ENCODE measurements around the gene E4F1.

E4F1 gene

GRCh38 chr16:2223221-2223941 is at the start of gene E4F1:
E4F1 (plus strand) TSS chr16:2223591; CDS start chr16:2223614, 23 bp downstream.
- DNase-seq = peak; percentile 99

GRCh38 chr16:2173916-2174315 is 49.5 kb upstream of the E4F1 start:
- no peak for DNase-seq

GRCh38 chr16:2174396-2175131 is 48.8 kb upstream of the E4F1 start:
- DNase-seq = no peak

- DNase-seq = no peak
Measured at GRCh38 chr16:2175454-2175853, 47.9 kb upstream of the E4F1 start.

- no peak for DNase-seq
Measured at GRCh38 chr16:2176047-2176446, 47.3 kb upstream of the E4F1 start.

- DNase-seq = no peak
Measured at GRCh38 chr16:2177101-2177500, 46.3 kb upstream of the E4F1 start.

GRCh38 chr16:2177561-2177960 is 45.8 kb upstream of the E4F1 start:
- no peak for DNase-seq

- no peak for DNase-seq
Measured at GRCh38 chr16:2178321-2179106, 44.9 kb upstream of the E4F1 start.

GRCh38 chr16:2179107-2179501 is 44.3 kb upstream of the E4F1 start:
- DNase-seq = no peak

GRCh38 chr16:2179576-2179975 is 43.8 kb upstream of the E4F1 start:
- DNase-seq = no peak

- no peak for DNase-seq
Measured at GRCh38 chr16:2180461-2180860, 42.9 kb upstream of the E4F1 start.

- no peak for DNase-seq
Measured at GRCh38 chr16:2180962-2181923, 42.1 kb upstream of the E4F1 start.

GRCh38 chr16:2181952-2182351 is 41.4 kb upstream of the E4F1 start:
- DNase-seq = no peak

- no peak for DNase-seq
Measured at GRCh38 chr16:2183671-2184070, 39.7 kb upstream of the E4F1 start.

GRCh38 chr16:2184346-2184745 is 39.0 kb upstream of the E4F1 start:
- DNase-seq = no peak

GRCh38 chr16:2184962-2185361 is 38.4 kb upstream of the E4F1 start:
- DNase-seq = no peak

- DNase-seq = no peak
Measured at GRCh38 chr16:2186064-2186463, 37.3 kb upstream of the E4F1 start.

GRCh38 chr16:2186505-2186904 is 36.9 kb upstream of the E4F1 start:
- no peak for DNase-seq

GRCh38 chr16:2187212-2187611 is 36.2 kb upstream of the E4F1 start:
- no peak for DNase-seq

- no peak for DNase-seq
Measured at GRCh38 chr16:2188395-2188794, 35.0 kb upstream of the E4F1 start.

GRCh38 chr16:2189252-2189893 is 34.0 kb upstream of the E4F1 start:
- DNase-seq = no peak
